Testis (tissue), 2 donors: Measurements from ENCODE around the gene MIGA2.

Source experiments
- POLR2A ChIP-seq: fragments of 450-650 bp; IDR thresholded peaks from one replicate; pipeline ENCODE4 v1.6.1; 2017; ENCODE audit warnings: antibody characterized with exemption, mild to moderate bottlenecking, moderate library complexity
- TF ChIP-seq, protein P1 (sequence below), 3 experiments: fragments of 450-650 bp in 2 of 3; fragments of 200-600 bp in 1 of 3; sonication (generic) in 1 of 3; IDR thresholded peaks; one replicate each; pipeline ENCODE4 v1.5.1; 2016 to 2019; ENCODE audit warnings: antibody characterized with exemption in 3 of 3, mild to moderate bottlenecking in 2 of 3, moderate library complexity in 1 of 3

DNA sequence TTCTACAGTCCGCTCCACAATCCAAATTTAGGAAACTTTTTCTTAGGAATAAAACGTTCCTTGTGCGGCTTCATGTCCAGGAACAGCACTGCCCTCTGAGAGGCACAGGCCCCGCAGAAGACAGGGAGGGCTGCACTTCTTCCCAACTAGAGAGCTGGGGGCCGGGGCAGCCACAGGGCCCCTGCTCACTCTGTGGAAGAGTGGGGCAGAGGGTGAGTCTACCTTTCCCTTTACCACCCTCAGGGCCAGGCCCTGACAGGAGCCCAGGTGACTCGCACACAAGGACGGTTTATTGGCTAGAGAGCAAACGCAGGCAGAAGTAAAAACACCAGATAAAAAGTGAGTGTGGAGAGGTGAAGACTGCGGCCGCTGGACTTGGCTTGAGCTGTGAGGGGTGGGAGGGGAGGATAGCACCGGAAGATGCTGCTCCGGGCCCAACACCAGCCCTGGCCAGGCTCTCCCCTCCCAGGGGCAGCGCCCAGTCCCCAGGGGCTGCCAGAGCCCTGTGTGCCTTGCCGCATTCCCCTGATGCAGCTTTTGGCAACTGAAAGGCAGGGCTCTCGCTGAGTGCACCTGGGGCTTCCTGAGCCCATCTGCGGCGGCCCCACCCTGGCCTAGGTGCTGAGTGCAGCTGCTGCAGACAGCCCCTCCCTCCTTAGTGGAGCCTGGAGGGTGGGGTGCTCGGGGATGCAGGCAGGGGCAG lies 28.5 kb upstream of the MIGA2 start:
- TF ChIP-seq, protein P1, sequence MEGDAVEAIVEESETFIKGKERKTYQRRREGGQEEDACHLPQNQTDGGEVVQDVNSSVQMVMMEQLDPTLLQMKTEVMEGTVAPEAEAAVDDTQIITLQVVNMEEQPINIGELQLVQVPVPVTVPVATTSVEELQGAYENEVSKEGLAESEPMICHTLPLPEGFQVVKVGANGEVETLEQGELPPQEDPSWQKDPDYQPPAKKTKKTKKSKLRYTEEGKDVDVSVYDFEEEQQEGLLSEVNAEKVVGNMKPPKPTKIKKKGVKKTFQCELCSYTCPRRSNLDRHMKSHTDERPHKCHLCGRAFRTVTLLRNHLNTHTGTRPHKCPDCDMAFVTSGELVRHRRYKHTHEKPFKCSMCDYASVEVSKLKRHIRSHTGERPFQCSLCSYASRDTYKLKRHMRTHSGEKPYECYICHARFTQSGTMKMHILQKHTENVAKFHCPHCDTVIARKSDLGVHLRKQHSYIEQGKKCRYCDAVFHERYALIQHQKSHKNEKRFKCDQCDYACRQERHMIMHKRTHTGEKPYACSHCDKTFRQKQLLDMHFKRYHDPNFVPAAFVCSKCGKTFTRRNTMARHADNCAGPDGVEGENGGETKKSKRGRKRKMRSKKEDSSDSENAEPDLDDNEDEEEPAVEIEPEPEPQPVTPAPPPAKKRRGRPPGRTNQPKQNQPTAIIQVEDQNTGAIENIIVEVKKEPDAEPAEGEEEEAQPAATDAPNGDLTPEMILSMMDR (IDR thresholded peaks at IDR 0.05) = no peak
- no peak for TF ChIP-seq POLR2A
